Right kidney (tissue), 9 donors: ENCODE results near the gene ADAMTS8.
A peak's percentile ranks its signal among the peaks of the same experiment; 100 is the strongest.

ENCODE experiments used
- DNase-seq: peaks from one replicate; pipeline ENCODE4 v3.0.0-alpha.2; 2016
- long read RNA-seq, 8 donors: transcript quantifications; one replicate each; lab custom pipeline, GENCODE V29; 2026

Gene ADAMTS8, protein sequence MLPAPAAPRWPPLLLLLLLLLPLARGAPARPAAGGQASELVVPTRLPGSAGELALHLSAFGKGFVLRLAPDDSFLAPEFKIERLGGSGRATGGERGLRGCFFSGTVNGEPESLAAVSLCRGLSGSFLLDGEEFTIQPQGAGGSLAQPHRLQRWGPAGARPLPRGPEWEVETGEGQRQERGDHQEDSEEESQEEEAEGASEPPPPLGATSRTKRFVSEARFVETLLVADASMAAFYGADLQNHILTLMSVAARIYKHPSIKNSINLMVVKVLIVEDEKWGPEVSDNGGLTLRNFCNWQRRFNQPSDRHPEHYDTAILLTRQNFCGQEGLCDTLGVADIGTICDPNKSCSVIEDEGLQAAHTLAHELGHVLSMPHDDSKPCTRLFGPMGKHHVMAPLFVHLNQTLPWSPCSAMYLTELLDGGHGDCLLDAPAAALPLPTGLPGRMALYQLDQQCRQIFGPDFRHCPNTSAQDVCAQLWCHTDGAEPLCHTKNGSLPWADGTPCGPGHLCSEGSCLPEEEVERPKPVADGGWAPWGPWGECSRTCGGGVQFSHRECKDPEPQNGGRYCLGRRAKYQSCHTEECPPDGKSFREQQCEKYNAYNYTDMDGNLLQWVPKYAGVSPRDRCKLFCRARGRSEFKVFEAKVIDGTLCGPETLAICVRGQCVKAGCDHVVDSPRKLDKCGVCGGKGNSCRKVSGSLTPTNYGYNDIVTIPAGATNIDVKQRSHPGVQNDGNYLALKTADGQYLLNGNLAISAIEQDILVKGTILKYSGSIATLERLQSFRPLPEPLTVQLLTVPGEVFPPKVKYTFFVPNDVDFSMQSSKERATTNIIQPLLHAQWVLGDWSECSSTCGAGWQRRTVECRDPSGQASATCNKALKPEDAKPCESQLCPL
- long read RNA-seq, donor 1: 0 reads
- long read RNA-seq, donor 2: 0 reads
- long read RNA-seq, donor 3: 0 reads
- long read RNA-seq, donor 4: 0 reads
- long read RNA-seq, donor 5: 0 reads
- long read RNA-seq, donor 6: 0 reads
- long read RNA-seq, donor 7, full-length matches to known transcripts: 1 of 54 reads
- long read RNA-seq, donor 7, partial matches to known transcripts: 53 of 54 reads
- long read RNA-seq, donor 7, other reads (novel, unspliced or antisense): 0 of 54 reads
- long read RNA-seq, donor 8, full-length matches to known transcripts: 1 of 1 reads
- long read RNA-seq, donor 8, partial matches to known transcripts: 0 of 1 reads
- long read RNA-seq, donor 8, other reads (novel, unspliced or antisense): 0 of 1 reads

DNA sequence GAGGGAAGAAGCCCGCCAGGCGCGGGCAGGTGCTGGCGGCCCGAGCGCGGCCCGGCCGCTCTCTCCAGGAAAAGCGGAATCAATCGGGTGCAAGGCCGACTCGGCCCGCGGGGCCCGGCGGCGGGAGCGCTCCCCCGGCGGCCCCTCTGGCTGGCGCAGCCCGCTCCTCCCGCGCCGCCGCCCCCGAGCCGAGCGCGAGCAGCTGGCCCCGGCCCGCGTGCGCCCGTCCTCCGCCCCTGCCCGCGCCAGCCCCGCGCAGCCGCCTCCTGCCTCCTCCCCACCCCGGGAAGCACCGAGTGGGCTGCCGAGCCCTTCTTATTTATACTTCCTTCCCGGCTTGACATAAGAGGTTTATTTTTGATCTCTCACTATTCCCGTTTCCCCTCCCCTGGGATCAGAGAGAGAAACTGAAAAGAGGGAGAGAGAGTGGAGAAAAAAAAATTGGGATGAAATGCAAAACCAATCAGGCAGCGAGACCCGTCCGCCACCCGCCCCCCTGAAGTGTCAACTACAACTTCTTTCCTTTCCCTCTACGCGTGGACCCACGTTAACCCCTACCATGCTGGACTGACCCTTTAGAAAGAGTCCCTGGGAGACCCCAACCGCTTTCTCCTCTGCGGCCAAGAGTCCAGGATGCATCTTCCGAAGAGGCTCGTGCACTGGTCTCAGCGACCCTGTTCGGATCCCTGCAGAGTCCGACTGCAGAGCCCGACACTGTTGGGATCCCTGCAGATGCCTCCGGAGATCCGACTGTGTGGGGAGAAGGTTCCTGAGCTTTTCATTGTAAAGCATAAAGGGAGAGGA, at the start of gene ADAMTS8:
TSS of gene ADAMTS8 (minus strand) at position 294 of the 804 bp plus-strand sequence. CDS start 323 bp downstream, outside the sequence.
- peak; percentile 65 for DNase-seq

DNA sequence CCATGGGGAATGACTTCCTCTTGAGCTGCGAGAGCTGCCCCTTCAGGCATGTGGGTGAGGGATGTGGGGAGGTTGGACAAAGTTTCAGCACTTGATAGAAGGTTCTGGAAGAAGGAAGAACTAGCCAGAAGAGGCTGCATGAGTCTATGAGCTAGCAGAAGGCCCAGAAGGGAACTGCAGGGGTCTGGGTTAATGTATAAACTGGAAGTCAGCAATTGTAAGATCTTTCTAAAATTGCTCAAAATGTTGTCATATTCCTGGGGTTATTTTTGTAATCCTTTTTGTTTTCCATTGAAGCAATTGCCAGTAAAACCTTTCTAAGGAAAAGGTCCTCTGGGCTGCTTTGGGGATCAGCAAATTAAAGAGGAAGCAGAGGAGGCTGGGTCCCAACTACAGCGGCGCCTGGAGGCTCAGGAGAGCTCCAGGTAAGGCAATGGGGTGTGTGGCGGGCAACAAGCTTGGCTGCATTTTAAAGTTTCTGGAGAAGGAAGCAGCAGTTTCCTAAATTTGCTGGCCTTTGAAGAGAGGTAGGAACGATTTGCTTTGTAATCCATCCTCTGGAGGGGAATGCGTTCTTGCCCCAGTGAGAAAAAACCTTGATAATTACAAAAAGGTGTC, 49.3 kb upstream of the ADAMTS8 start:
- DNase-seq: no peak

DNA sequence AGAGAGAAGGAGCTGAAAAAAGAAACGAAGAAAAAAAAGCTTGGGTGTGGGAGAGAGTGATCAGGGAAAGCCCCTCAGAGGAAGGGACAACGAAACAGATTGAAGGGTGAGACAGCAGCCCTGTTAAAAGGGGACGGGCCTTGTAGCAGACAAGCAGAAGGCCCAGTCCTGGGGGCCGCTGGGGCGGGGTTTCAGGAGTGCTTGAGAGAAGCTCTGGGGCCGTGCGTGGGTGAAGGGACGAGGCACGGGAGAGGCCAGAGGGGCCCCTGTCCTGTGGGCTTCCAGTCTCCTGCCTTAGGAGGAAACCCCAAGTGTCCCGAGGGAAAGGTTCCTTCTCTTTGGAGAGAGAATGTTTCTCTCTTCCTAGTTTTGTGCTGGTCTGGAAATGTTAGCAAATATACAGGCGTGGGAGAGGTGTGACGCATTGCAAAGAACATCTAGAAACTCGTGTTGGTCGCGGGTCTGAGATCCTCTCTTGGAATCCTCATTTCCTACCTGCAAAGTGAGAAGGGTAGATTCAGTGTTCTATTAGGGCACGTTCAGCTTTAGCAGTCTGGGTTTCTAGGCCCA, 48.6 kb upstream of the ADAMTS8 start:
- no peak for DNase-seq

DNA sequence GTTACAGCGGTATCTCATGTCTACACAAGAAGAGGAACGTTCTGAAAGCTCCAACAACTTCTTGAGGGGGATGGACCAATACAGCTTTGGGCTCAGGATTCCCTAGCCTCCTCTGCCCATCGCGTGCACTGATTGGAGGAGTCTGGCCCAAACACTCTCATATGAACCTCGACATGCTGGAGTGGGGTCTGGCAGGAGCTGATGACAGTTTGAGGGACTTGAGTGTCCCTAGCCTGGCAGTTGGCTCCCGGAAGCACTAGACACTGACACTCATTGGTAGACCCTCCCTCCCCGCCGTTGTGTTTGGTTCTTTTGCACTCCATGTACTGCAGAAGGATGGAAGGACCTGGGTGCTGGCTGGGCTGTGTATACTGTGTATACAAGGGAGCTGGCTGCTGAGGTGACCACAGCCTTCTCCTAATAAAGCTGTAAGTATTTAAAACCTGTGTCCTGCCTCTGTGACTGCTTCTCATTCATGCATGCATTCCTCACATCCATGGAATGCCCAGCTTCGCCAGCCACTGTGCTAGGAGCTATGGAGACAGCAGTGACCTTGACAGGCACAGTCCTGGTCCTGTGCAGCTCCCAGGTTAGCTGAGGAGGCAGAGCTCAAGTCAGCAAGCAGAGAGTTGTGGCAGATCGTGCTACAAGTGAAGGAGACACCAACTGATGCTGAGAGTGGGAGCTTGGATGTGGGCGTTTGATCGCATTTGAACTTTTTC, 48.0 kb upstream of the ADAMTS8 start:
- DNase-seq: no peak

DNA sequence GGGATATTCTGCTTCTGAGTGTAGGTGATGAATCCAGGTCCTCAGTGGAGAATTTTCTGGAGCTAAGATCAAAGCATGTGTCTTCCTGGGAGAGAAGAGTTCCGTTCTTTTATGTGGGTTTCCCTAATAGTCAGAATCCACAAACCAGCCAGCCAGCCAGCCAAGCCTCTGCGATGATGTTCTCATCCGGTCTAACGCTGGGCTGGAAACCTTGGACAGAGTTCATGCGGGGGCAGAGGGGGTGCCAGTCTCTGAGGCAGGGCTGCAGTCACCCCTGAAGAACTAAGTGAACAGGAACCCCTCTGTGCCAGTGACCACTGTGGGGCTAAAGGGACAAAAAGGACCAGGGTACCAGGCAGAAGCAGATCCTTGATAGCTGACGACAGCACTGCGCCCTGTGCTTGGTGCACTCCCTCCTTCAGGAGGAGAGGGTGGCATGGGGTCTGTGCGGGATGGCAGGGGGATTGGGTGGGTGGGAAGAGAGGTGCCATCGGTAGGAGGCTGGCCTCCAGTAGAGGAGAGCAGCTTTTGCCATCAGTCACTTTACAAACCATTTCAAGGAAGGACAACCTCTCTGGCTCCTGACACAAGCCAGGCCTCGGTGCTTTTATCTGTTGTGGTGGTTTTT, 47.1 kb upstream of the ADAMTS8 start:
- no peak for DNase-seq

DNA sequence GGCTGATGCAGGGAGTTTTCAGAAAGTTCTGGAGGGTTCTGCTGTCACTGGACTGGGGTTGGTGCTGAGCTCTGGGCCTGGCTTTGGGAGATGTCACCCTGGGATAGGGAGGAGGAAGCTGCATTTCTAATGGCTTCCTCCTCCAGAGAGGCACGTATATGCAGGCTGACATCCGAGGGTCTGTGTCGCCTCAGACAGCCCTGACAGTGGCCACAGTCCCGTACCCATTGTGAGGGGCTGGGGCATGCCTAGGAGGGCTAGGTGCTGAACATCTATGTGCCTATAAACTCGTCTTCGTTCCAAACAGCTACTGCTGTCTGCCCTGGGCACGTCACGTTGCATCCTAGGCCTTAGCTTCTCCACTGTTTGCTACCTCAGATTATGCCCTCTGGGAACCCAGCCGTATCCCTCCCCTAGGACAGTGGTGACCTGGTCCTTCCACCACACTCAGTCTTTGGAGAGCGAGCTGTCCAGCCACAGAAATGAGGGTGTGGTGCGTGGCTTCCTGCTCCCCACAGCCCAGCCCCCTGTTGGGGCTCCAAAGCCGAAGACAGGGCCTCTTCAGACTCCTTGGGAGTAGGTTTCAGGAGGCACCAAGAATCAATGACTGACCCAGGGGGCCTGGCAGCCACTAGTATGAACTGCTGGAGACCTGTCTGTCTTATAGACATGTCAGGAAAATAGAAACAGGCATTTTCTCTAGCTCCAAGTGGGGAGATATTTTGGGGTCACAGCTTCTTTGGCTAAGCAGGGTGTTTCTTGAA, 46.4 kb upstream of the ADAMTS8 start:
- no peak for DNase-seq

DNA sequence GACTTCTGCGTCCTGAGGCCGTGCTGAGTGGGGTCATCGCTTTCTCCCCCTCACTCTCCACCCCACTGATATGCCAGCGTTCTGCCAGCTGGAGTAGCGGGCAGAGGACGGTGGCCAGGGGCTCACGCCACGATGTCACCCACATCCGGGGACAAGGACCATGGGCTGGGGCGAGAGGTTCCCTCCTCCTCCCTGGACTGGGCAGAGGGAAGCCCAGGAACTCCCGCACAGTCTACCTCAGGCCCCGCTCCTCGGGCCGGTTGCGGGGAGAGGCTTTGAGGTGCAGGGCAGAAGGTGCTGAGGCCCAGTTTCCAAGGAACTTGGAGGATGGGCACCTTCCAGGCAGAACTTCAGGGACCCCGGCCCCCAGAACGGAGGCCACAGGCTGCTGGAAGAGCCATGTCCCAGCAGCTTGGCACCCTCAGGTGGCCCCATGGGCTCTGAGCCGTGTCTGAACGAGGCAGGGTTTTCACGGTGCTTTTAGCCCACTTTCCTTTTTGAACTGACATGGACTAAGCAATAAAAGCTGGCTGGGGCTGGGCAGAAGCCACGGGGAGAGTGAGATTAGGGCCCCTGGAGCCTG, 45.5 kb upstream of the ADAMTS8 start:
- DNase-seq: no peak

DNA sequence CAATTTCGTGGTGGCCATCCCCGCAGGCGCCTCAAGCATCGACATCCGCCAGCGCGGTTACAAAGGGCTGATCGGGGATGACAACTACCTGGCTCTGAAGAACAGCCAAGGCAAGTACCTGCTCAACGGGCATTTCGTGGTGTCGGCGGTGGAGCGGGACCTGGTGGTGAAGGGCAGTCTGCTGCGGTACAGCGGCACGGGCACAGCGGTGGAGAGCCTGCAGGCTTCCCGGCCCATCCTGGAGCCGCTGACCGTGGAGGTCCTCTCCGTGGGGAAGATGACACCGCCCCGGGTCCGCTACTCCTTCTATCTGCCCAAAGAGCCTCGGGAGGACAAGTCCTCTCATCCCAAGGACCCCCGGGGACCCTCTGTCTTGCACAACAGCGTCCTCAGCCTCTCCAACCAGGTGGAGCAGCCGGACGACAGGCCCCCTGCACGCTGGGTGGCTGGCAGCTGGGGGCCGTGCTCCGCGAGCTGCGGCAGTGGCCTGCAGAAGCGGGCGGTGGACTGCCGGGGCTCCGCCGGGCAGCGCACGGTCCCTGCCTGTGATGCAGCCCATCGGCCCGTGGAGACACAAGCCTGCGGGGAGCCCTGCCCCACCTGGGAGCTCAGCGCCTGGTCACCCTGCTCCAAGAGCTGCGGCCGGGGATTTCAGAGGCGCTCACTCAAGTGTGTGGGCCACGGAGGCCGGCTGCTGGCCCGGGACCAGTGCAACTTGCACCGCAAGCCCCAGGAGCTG, 44.8 kb upstream of the ADAMTS8 start:
- no peak for DNase-seq

DNA sequence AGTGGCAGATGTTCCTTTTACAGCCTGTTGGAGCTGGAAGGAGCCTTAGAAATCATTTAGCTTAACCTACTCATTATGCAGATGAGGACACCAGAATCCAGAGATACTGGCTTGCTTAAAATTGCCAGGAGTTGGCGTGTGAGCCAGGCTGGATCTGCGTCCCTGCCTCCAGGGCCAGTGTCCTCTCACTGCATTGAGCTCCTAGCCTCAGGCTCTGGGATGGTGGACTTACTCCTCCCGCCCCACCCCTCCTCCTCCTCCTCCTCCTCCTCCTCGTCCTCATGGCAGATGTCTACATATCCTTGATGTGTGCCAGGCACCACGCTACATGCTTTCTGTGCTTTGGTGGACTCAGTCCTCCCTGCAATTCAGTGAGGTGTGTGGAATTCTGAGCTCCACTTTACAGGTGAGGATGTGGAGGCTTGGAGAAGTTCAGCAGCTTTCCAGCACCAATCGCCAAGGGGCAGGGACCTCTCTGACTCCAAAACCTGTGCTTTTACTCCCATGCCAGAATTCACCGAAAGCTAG, 44.1 kb upstream of the ADAMTS8 start:
- DNase-seq: no peak

DNA sequence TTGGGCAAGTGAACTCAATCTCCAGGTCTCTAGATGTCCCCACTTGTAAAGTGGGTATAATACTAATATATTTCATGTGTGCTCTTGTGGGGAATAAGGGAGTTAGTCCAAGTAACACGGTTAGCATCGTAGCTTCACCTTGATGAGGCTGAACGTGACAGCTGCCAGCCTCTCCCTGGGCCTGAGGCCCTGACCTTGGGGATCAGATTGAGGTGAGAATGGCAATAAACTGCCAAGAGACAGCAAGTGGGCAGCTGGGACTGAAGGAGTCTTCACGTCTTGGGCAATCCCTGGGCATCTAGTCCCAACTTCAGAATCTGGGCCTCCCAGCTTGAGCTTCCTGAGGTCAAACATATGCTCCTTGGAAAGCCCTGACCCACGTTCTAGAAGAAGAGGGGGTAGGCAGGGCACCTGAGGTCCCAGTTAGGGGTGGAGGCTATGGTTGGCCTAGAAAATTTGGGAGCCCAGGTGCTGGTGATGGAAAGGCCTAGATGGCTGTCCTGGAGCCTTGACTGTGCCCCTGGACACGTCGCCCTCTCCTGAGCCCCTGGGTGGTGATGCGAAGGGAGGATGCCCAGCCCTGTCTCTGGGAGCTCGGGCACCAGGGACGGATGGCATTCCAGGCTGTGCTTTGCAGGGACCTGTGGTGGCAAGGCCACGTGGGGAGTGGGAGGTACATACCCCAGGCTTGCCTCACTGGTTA, 43.5 kb upstream of the ADAMTS8 start:
- no peak for DNase-seq

DNA sequence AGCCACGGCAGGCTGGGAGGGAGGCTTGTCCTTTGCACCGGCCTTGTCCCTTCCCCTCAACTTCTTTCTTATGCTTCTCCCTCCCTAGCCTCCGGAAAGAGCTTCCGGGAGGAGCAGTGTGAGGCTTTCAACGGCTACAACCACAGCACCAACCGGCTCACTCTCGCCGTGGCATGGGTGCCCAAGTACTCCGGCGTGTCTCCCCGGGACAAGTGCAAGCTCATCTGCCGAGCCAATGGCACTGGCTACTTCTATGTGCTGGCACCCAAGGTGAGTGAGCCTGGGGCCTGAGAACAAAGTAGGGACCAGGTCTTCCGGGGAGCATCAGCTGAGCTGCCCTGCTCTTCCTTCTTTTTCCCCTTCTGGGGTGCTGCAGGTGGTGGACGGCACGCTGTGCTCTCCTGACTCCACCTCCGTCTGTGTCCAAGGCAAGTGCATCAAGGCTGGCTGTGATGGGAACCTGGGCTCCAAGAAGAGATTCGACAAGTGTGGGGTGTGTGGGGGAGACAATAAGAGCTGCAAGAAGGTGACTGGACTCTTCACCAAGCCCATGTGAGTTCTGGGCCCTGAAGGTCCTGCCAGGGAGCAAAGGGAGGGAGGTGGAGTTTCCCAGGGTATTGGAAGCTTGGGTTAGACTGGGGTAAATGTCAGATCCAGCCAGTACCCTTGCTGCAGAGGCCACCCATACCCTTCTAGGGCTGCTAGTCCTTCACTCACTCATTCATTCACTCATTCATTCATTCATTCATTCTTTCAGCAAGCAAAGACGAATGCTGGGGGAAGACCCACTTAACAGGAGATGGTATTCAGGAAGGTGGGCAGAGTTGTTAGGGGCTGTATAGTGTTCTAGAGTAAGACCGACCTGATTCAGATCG, 42.7 kb upstream of the ADAMTS8 start:
- DNase-seq: no peak

DNA sequence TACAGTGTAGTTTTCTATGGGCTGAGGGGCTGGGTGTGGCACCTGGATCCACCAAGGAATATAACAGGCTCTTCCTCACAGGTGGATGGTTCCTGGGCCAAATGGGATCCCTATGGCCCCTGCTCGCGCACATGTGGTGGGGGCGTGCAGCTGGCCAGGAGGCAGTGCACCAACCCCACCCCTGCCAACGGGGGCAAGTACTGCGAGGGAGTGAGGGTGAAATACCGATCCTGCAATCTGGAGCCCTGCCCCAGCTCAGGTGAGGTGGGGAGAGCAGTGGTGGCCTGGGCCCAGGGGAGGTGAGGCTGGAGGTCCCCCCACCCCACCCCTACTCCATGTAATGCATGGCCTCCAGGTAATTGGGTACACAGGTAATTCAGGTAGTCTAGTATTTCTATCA, 40.8 kb upstream of the ADAMTS8 start:
- DNase-seq: no peak

DNA sequence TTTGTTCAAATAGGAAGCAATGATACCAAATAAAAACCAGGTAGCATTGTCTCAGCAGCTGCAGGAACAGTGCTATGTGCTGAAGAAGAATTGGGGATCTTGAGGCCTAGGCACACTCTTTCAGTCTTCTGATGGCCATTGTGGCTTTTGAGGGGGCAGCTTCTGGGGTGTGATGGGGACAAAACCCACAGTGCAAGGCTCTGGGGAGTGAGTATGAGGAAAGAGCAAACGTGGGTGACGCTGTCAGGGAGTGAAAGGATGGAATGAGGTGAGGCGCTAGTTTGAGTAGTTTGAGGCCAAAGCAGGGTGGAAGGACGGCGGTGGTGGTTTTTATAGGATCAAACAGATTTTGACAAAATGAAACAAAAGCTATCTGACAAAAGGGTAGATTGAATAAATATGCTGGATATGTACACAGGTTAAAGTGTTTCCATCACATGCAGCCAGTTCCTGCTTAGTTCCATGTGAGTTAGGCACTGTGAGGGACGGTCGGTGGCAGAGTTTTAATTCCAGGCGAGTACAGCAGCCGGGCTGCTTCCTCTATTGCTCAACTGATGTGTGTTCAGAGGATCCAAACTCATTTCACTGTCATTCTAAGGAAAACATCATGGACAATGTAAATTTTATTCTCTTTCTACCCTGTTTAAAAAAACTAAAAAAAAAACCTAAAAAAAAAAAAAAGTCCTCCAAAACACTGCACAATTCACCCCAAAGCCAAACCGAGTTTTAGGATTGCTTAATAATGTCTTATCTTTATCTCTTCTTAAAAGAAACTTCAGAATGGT, 38.9 kb upstream of the ADAMTS8 start:
- DNase-seq: no peak

DNA sequence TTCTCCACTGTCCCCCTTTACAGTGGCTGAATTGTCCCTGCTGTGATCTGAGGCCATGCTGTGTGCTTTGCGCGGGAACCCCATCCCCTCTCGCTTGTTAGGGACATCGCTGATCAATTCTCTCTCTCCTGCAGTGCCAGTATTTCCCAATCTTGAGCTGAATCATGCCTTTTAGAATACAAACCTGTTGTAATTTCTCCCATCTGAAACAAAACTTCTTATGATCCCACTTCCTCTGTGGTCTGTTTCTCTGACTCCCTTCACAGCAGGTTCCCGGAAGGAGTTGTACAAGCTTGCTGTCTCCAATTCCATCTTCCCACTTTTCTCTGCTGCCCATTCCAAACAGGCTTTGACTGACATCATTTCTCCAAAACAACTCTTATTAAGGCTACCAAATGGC, 36.9 kb upstream of the ADAMTS8 start:
- no peak for DNase-seq

DNA sequence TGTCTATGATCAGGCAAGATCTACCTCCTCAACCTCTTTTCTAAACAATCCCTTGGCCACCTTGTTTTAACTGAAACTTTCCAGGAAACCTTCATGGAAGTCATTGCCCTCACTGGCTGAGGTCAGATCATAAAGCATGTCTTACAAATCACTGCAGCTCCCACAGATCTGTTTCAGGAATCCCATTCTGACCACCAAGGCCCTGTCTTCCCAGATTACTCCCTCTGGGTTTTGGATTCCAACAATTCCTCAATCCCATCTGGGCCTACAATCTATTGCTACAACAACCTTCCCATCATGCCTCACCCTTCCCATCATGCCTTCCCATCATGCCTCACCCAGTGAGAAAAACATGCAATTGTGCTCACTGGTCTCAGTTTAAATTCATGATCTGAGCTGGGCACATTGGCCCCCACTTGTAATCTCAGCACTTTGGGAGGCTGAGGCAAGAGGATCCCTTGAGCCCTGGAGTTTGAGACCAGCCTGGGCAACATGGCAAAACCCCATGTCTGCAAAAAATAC, 35.9 kb upstream of the ADAMTS8 start:
- DNase-seq: no peak
